Activated naive CD8-positive, alpha-beta T cell treated with anti-CD3 and anti-CD28 coated beads, Interleukin-2, amount 10 ng/mL, durations not matched to agents 7 days and 5 days (primary cell): ENCODE data around the gene SHMT1. TPM values are rescaled to one million over a fixed set of nuclear protein-coding genes. Genes with fewer than 3 reads are reported as not detected.

ENCODE experiments used
- ATAC-seq: fragments of 150-1000 bp; cut with Tn5 transposase; one replicate; pipeline ENCODE4 v1.10.0; 2021; ENCODE audit warnings: low read depth, moderate library complexity
- POLR2A ChIA-PET: fragments of 350-600 bp; sonication (Branson Sonifier 250); formaldehyde crosslinking; loops from one replicate; lab custom pipeline; 2021; ENCODE audit warnings: antibody characterized with exemption; lab: Charles Lee
- DNase-seq: peaks from one replicate; pipeline ENCODE4 v3.0.0; 2021
- H3K27ac Mint-ChIP-seq: one replicate; pipeline ENCODE4 v1.8.0; 2022; ENCODE audit warnings: mild to moderate bottlenecking, mixed read lengths
- H3K27me3 Mint-ChIP-seq: one replicate; pipeline ENCODE4 v1.8.0; 2022; ENCODE audit warnings: mild to moderate bottlenecking, moderate library complexity, mixed read lengths
- H3K36me3 Mint-ChIP-seq: one replicate; pipeline ENCODE4 v1.8.0; 2021; ENCODE audit warnings: mild to moderate bottlenecking, mixed read lengths
- H3K4me1 Mint-ChIP-seq: one replicate; pipeline ENCODE4 v1.8.0; 2021; ENCODE audit warnings: mixed read lengths
- H3K4me3 Mint-ChIP-seq: one replicate; pipeline ENCODE4 v1.8.0; 2022; ENCODE audit warnings: mild to moderate bottlenecking, moderate library complexity, mixed read lengths
- H3K9me3 Mint-ChIP-seq: one replicate; pipeline ENCODE4 v1.8.0; 2021; ENCODE audit warnings: mixed read lengths
- microRNA-seq: library from miRNA; unstranded; fragments of <30 nt; microRNA quantifications from one replicate; pipeline ENCODE4 v1.2.0, GENCODE V29; 2022
- total RNA-seq, 2 experiments: library from RNA; stranded (reverse); gene quantifications; one replicate each; pipeline ENCODE4 v1.2.3, GENCODE V29; 2021

SHMT1 gene
- total RNA-seq, 2 experiments from 2014 or later: 45.4 to 48.1 TPM

DNA sequence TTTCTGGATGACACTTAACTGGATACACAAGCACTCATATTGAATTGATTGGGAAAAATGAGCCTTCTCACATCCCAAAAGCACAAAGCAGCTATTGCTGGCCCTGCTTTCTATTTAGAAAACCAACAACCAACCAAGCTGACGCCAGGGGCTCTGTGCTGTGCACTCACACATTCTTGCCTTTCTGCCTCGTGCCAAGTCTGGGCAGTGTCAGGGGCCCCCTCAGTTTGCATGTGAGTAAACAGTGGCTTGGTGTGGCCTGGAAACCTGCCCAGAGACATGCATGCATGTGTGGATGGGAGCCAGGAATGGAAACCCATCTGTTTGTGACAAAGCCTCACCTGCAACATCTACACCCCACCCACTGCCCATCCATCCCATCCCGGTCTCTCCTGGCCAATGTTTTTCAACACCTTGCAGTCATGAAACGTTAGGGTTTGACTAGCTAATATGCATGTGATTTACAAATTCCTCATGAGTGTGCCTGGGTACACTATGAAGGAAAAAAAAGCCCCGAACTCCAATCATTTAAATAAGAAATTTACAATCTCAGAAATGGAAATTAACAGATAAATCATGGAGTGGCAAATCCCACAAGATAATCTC lies 82.5 kb downstream of the SHMT1 start:
- H3K4me1 Mint-ChIP-seq: no peaks in the 10 kb centered on the region
- no peaks in the 10 kb centered on the region for H3K9me3 Mint-ChIP-seq
- H3K27ac Mint-ChIP-seq: no peak overlapping the region
- H3K4me3 Mint-ChIP-seq: no peak overlapping the region
- POLR2A ChIA-PET: no interaction called here
- no peak for ATAC-seq
- H3K36me3 Mint-ChIP-seq: peaks cover 18% of the 10 kb centered on the region
- DNase-seq: no peak
- H3K27me3 Mint-ChIP-seq: no peaks in the 10 kb centered on the region

- Mint-ChIP-seq H3K36me3 (peaks cover 14% of the 10 kb centered on the region), H3K4me1 (no peaks in the 10 kb centered on the region), H3K27ac (no peak overlapping the region), H3K4me3 (no peak overlapping the region), H3K9me3 (no peaks in the 10 kb centered on the region), H3K27me3 (no peaks in the 10 kb centered on the region)
- POLR2A ChIA-PET: no interaction called here
- ATAC-seq (no peak), DNase-seq (no peak)
Measured at GRCh38 chr17:18280249-18280648, 83.1 kb downstream of the SHMT1 start.

GRCh38 chr17:18278867-18279266 lies 84.5 kb downstream of the SHMT1 start:
- ATAC-seq (no peak), DNase-seq (no peak)
- Mint-ChIP-seq H3K4me1 (no peaks in the 10 kb centered on the region), H3K36me3 (peaks cover 10% of the 10 kb centered on the region), H3K4me3 (no peak overlapping the region), H3K27ac (no peak overlapping the region), H3K27me3 (no peaks in the 10 kb centered on the region), H3K9me3 (no peaks in the 10 kb centered on the region)
- POLR2A ChIA-PET: no interaction called here

Small RNA genes lying within 50 kb of the gene (microRNA-seq; reads per million reads assigned to microRNA genes)
- gene MIR6778: not detected

Other genes with a start within 250 kb of the SHMT1 start
- gene ALKBH5, start 179.7 kb downstream of the SHMT1 start, total RNA-seq: 100 to 1,000 TPM; 133 to 134 TPM
- gene LLGL1, start 137.9 kb downstream of the SHMT1 start, total RNA-seq: 10 to 100 TPM; 21.3 to 21.6 TPM
- 100 to 1,000 TPM; 334 to 354 TPM for gene FLII, start 104.8 kb downstream of the SHMT1 start, total RNA-seq
- gene MIEF2, start 102.9 kb downstream of the SHMT1 start, total RNA-seq: 10 to 100 TPM; 14.0 to 14.7 TPM
- 10 to 100 TPM; 61.5 to 61.7 TPM for gene TOP3A, start 48.6 kb downstream of the SHMT1 start, total RNA-seq
- gene SMCR8, start 48.3 kb downstream of the SHMT1 start, total RNA-seq: 10 to 100 TPM; 34.5 to 35.2 TPM
- gene EVPLL, start 14.2 kb upstream of the SHMT1 start, total RNA-seq: not detected
- 1 to 10 TPM; 5.9 to 6.5 TPM for gene LGALS9C, start 113.2 kb upstream of the SHMT1 start, total RNA-seq